Ramos (cell line): ENCODE data around the gene ZFYVE21.

Experiments
- in situ Hi-C: fragments of 300-500 bp; cut with MboI; formaldehyde crosslinking; loops from one replicate; pipeline ENCODE4 v1.14.3; 2022; ENCODE audit warnings: low sequenced_read_pairs; ENCODE audit not compliant: unreplicated experiment

Gene ZFYVE21

GRCh38 chr14:103715052-103716000 lies at the start of gene ZFYVE21, which contains the start of gene XRCC3:
ZFYVE21 (plus strand) TSS chr14:103715810; CDS start chr14:103715842, 32 bp downstream.
XRCC3 (minus strand) TSS chr14:103715451; CDS start chr14:103711087, 4,364 bp downstream.
- in situ Hi-C loops, result no loop called here

DNA sequence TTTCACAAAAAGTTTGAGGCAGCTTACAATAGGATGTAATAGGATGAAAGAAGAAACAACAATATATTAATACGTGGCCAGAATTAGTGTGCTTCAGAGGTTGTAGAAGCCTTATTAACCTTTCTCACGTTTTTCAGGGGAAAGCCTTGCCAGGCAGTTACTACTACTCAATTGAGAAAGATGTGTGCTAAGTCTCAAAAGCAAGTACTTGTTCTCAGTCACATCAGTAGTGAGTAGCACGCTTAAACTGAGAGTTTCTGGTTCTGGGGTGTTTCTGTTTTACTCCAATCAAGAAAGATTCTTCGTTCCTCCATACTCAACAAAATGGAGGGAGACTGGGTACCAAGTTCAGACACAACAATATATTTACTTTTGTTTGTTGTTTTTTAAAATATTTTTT lies 47.9 kb upstream of the ZFYVE21 start:
- in situ Hi-C loops, result no loop called here

GRCh38 chr14:103668117-103668516 lies 47.5 kb upstream of the ZFYVE21 start:
- in situ Hi-C loops, result no loop called here

DNA sequence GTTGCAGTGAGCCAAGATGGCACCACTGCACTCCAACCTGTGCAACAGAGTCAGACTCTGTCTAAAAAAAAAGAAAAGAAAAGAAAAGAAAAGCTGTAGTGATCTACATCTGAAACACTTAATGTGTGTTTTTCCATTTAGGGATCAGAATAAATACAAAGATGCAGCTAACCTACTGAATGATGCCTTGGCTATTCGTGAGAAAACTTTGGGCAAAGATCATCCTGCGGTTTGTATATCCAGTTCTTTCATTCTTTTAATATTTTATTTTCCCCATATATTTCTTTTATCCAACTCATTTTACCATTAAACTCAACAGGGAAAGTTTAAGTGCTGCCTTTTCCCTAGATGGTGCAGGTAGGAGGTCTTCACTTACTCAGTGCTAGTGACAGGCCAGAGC lies 46.2 kb upstream of the ZFYVE21 start:
- in situ Hi-C loops, result no loop called here

DNA sequence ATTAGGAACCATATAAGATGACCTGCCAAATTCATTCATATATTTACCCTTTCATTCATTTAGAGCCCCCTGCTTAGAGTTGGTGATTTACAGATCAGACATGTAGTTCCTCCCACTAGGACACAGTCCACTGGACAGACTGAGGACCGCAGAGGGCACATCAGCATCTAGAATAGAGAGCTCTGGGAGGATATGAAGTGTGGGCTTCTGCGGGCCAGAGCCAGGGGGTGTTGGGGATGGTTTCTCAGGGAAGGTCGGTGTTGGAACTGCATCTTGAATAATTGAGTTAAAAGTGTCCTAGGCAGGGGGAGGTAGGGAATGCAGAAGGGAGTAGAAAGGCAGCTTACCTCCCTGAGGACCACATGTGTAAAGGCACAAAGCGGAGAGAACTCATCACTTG lies 43.7 kb upstream of the ZFYVE21 start:
- in situ Hi-C loops, result loop anchor here (10.0 kb wide), 1 partner anchor 97 kb away; no protein-coding TSS in a partner anchor

GRCh38 chr14:103675957-103676356 lies 39.7 kb upstream of the ZFYVE21 start:
- in situ Hi-C loops, result loop anchor here (10.0 kb wide), 1 partner anchor 101 kb away; no protein-coding TSS in a partner anchor

DNA sequence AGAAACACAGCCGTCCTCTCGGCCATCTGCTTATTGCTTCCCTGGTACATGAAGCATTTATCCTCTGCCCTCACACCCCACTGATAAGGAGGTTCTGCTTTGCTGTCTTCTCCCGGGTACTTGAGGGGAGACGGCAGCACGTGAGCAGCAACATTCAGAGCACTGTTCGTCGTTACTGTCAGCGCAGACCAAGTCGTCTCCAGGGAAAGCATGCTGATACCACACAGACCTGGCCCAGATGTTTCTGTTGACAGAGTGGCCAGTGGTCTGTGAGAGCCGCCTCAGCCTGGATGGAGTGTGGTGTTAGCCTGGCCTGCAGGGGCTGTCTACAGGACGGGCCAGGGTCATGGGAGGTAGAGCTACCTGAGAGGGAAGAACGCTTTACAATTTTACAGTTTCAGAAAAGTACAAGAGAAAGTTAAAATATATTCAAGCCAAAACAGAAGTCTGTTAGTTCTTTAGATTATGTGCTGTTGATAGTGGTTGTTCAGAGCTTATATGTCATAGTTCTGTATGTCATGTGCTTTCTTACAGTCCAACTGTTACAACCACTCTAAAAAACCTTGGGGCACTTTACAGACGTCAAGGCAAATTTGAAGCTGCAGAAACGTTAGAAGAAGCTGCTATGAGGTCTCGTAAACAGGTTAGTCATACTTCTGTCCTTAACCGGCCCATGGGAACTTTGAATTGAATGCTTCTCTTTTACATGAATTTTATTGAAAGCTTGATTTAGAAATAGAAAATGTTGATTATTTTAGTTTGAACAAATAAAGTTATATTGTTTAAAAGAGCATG lies 38.5 kb upstream of the ZFYVE21 start:
- in situ Hi-C loops, result loop anchor here (10.0 kb wide), 1 partner anchor 102 kb away; no protein-coding TSS in a partner anchor

DNA sequence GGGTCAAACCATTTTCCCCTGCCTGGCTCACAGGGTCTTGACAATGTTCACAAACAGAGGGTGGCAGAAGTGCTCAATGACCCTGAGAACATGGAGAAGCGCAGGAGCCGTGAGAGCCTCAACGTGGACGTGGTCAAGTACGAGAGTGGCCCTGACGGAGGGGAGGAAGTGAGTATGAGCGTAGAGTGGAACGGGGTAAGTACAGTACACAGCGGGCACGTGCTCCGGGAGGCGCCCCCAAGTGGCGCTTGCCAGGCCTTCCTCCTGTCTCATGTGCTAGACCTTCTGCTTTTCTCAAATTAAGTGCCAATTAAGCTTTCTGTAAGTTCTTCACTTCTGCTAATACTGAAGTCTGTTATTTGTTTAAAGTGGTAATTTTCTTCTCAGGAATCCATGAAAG lies 36.3 kb upstream of the ZFYVE21 start:
- in situ Hi-C loops, result loop anchor here (10.0 kb wide), 1 partner anchor 105 kb away; no protein-coding TSS in a partner anchor

DNA sequence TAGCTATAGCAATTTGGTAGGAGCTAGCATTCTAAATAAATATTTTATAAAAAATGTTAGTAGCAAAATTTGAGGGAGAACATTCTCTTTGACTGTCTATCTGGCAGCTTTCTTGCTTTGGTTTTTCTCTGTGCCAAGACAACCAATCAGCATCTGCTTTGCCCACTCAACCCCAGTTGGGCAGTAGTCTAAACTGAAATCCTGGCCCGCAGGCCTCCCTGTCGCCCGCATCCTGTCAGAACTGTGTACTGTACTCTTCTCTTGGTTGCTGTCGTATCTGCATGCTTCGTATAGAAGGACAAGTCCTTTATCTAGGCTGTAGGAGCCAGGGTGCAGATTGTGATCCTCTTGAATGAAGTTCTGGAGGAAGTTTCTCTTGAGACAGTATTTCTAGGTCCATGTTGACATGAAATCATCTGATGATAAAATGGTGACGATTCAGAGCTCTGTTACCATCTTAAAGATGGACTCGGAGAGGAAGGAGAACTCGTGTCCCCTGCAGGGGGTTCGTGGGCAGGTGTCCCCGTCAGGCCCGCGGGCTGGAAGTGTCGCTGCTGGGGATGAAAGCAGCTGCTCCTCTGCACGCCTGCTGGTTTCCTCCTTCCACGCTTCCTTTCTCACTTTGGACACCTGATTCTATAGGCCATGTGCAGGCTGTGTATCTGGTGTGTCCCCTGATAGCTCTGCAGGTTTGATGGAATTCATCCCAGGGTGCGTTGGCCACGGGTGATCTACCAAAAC lies 34.9 kb upstream of the ZFYVE21 start:
- in situ Hi-C loops, result no loop called here

DNA sequence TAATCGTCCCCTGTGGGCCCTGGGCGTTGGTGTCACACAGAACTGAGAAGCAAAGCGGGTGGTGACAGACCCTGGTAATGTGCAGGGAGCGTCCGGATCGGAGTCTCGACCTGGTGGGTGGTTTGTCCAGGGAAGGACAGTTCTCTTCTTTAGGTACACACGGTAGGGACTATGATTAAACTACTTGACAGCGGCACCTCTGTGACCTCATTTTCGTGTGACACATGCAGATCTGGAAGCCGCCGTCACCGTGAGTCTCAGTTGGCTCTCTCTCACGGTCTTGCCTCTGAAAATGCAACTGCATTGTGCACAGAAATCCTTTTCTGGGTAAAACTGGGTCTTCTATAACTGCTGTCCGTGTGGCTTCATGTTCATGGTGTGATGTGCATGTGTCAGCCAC lies 32.5 kb upstream of the ZFYVE21 start:
- in situ Hi-C loops, result no loop called here

DNA sequence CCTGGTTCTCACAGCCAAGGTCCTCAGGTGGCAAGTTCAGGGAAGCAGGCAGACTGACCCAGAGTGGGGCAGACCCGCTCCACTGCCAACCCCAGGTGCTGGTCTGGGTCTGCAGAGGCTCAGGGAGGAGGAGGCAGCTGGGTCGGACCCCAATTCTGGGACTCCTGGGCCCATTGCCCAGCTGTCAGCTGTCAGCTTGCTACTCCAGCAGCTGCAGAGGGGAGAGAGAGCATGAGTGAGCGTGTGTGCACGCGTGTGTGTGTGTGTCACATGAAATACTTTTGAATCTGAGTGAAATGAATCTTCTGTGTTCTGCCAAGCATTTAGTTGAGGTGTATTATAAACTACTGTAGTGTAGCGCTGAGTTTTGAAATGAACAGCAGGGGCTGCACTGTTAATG lies 31.1 kb upstream of the ZFYVE21 start:
- in situ Hi-C loops, result no loop called here

DNA sequence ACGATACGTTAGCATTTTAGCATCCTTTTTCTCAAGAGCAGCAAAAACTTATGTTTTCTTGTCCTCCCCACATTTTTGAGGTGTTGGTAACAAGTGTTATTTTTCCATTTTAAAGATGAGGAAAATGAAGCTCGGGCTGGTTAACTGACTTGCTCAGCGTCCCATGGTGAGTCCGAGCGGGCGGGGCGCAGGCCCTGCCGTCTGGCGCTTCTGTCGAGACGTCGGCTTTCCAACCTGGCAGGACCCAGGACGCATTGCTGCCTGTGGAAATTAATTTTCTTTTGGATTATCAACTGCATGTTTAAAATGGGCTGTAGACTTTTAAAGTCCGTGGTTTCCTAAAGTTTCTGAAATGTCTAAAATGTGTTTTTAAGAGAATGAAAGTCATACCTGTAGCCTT lies 30.7 kb upstream of the ZFYVE21 start:
- in situ Hi-C loops, result no loop called here

GRCh38 chr14:103685276-103686211 lies 30.1 kb upstream of the ZFYVE21 start:
- in situ Hi-C loops, result no loop called here

GRCh38 chr14:103686831-103687485 lies 28.7 kb upstream of the ZFYVE21 start:
- in situ Hi-C loops, result no loop called here

DNA sequence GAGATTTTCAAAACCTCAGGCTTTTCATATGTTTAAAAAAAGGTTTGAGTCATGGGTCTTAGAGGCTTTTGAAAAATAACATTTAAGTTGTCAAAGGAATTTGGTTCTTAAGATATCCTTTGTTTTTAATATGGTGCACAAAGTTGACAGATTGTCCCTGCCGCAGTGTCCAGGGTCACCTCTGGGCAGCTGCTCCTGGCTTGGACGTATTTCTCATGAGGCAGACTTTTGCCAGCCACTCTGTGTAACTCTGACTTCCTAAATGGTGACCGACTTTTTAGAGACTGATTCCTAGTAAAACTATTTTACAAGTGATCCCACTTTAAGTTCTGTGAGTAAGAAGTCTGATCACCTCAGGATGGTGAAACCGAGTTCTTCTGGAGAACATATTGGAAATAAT lies 27.9 kb upstream of the ZFYVE21 start:
- in situ Hi-C loops, result no loop called here

- in situ Hi-C loops, result no loop called here
Observed at GRCh38 chr14:103688441-103688840, 27.2 kb upstream of the ZFYVE21 start.

- in situ Hi-C loops, result no loop called here
Observed at GRCh38 chr14:103688906-103689902, 26.4 kb upstream of the ZFYVE21 start.
